A204.1 (cell line): Measurements from ENCODE around the gene PIK3C3.

ENCODE experiments used
- FAIRE-seq: peaks from 2 replicates; lab custom pipeline; 2012; peaks lifted over from hg19 to GRCh38; lab: Jason Lieb, UNC

Gene PIK3C3

DNA sequence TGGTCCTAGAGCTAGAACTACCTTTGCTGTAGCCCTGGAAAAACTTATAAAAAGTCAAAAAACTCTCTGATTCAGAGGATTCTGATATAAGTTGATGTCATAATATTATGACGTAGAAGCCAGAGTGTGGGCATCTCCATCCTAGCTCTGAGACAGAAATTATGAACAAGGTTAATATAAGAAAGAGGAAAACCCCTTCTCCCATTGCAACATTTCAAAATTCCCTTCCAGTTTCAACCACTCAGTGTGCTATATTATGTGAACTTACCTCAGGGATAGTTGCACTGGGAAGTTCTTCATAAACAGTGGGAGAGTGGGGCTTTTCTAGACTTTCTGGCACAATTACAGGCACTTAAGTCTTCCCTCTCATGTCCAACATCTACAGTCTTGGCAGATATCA lies 171.6 kb downstream of the PIK3C3 start:
- FAIRE-seq, result no peak

GRCh38 chr18:42131066-42131929 lies 176.3 kb downstream of the PIK3C3 start:
- no peak for FAIRE-seq

DNA sequence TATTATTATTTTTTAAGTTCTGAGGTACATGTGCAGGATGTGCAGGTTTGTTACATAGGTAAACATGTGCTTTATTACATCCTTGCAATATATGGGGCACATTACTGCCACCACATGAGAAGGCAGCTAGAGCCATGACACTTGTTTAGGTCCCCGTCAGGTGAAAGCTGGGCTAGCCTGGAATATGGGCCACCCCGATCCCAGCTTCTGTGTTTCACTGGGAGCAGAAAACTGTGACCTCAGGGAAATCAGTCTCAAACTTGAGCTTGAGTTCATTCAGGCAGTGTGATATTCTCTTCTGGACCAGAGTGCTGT lies 176.9 kb downstream of the PIK3C3 start:
- FAIRE-seq, result no peak
